HPDE6-E6E7 (cell line): ENCODE data around the gene PKNOX2.

Experiments used
- DNase-seq: peaks from one replicate; pipeline ENCODE4 v3.0.0; 2011; ENCODE audit warnings: missing footprints; ENCODE audit errors: extremely low spot score

PKNOX2 gene

GRCh38 chr11:125236072-125236825, 71.7 kb downstream of the PKNOX2 start:
- DNase-seq: no peak

DNA sequence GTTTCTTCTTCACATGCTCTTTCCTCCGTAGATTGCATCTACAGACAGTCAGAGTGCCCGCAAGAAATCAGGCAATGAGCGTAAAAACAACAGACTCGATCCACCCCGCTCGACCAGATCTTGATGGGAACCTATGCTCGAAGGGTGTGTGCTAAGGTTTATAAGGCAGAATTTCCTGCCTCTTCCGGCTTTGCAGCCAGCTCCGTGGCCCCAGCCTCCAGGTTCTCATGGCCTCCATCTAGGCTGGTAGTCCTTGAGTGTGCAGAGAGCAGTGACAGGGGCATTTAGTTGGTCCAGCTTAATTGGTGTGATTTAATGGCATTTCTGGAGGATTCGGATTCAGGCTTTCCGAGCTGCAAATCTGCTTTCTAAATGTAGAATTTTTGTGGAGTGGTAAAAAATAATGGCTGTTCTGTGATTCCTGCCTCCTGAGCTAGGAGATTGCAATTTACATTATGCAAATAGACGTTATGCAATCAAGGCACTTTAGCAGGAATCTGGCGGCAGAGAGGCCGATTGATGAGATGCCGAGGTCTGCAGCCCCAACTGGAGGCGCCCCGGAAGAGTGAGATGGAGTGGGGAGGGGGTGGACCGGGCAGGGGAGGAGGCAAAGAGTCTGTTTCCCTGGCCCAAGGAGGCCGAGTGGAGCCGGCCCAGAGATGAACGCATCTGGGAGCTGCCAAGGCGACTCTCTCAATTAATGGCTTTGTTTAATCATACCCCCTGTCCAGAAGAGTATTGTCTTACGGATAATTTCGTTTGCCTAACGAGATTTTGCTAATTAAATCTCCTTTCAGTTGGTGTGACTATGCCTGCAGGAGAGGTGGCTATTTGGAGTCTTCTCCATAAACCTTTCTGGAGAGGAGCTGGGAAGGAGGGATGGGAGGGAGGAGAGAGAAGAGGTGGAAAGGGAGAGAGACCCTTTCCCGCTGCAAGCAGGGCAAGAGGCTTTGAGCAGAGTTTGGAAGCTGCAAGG, 75.3 kb downstream of the PKNOX2 start:
- DNase-seq: no peak

- no peak for DNase-seq
Measured at GRCh38 chr11:125241104-125241503, 76.6 kb downstream of the PKNOX2 start.

- no peak for DNase-seq
Measured at GRCh38 chr11:125242141-125242775, 77.7 kb downstream of the PKNOX2 start.

DNA sequence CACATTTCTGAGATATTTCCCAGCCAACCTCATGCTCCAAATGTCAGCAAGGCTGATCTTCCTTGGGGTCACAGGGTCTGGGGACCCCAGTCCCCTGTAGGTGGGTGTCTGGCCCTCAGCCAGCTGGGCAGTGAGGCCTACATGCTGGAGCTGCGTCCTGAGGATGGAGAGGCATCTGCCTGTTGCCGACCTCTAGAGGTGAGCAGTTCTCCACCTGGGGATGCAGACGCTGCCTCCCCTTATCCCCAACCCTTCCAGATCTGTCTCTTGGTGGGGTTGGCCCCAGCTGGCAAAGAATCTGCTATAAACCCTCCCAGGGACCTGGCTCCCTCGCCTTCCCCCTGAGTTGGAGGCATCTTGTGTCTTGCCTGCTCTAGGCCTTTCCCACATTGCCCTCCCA, 79.6 kb downstream of the PKNOX2 start:
- DNase-seq: no peak

DNA sequence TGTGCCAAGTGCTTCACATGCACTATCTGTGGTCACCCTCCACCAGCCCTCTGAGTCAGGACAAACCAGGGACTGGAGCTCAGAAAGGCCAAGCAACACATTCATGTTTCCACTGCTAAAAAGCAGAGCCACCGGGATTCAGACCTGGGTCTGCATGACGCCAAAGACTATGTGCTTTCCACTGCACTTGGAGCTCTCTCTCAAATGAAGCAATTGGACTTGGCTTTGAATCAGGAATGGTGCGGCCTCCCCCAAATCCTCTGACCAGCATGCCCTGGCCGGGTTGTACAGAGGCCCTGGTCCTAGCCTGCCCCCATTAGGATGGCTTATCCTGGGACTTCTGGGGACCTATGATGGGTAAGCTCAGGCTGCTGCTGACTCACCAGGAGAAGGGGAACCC, 80.7 kb downstream of the PKNOX2 start:
- DNase-seq: no peak

DNA sequence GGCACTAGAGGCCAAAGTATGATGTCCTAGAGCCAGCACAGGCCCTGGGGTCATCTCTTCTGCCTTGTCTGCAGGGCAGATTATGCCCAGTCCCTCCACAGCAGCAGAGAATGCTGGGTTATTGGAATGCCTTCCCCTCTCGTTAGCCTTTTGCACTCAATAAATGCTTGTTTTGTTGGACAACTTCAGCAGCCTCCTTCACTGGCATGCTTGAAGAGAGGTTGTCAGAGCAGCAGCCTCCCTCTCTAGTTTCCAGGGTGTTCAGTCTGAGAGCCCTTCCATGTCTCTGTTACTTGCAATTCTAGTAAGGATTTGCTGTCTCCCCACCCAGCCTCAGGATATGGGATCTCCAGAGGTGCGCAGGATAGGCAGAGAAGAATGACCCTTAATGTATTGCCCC, 82.9 kb downstream of the PKNOX2 start:
- no peak for DNase-seq

- no peak for DNase-seq
Measured at GRCh38 chr11:125250318-125251213, 86.0 kb downstream of the PKNOX2 start.

- no peak for DNase-seq
Measured at GRCh38 chr11:125251214-125251545, 86.6 kb downstream of the PKNOX2 start.

DNA sequence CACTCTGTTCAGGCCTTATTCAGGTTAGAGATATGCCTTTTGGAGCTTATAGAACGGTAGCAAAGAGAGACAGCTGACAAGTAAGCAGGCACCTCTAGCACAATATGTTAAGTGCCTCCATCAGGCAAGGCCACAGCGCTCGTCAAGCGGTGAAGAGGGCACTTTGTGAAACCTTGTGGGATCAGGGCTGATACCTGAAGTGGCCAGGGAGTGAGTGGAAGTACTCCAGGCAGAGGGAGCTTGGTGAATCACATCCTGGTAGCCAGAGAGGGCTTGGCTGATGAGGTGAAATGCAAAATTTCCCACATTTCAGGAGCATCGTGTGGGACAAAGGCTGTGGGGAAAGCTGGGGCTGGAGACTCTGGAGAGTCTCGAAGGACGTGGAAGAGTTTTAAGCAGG, 87.4 kb downstream of the PKNOX2 start:
- no peak for DNase-seq

DNA sequence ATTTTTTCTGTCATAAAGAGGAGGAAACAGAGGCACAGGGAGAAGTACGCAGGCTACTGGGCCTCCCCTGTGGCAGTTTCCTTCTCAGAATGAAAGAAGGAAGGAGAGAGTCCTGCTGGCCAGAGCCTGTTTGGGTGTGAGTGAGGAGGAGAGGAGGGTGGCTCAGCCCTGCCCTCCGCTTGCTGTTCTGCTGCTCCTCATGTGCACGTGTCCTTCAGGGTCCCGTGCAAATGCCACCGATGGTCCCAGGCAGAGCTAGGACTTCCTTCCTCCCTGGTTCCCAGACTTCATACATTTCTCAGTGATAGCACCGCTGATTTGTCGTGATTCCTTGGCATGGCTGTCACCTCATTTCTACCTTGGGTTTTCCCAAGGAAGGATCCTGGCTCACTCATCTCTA, 88.7 kb downstream of the PKNOX2 start:
- DNase-seq: no peak

DNA sequence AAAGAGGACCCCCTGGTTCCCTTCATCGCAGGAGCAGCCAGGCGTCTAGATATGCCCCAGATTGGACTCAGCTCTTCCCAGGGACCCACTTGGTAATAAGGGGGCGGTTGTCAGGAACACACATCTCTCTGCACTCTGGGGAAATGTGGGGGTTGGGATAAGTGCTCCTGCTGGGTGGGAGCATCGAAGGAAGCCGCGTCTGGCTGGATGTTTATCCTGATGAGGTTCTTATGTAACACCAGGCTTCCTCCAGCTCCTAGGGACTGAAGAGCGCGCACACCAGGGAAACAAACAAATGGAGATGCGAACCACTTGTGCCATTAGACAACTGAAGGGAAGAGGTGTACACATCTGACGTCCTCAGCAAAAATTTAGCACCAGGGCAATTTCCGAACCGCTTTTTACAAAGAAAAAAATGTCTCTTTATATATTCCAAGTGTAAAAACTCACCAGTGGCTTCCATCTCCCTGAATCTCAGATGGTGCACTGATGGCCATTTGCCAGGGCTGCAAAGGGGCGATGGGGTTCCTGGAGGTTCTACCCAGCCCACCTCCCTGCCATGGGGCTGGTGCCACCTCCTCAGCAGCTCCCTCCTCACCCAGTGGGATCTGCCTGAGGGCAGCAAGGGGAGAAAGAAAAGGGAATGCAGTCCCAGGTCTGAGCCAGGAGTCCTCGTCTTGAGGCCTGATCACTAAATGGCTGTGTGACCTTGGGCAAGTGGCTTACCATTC, 89.4 kb downstream of the PKNOX2 start:
- DNase-seq: no peak

- DNase-seq: no peak
Measured at GRCh38 chr11:125256541-125257189, 92.1 kb downstream of the PKNOX2 start.

DNA sequence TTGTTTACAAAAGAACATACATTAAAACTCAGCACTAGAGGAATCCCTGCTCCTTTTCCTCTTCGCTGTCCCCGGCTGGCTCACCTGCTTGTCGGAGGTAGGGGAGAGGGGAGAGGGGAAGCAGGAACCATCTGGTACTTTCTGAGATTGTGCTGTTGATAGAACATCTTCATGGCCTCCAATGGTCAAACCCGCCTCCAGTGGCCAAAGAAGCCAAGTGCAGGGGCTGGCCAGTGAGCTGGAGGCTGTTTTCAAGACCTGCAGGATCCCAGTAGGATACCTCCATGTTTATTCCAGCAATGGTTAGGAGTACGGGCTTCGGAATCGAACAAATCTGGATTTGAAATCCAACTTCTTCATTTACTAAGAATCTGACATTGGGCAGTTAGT, 92.6 kb downstream of the PKNOX2 start:
- no peak for DNase-seq

- no peak for DNase-seq
Measured at GRCh38 chr11:125257751-125258150, 93.2 kb downstream of the PKNOX2 start.

DNA sequence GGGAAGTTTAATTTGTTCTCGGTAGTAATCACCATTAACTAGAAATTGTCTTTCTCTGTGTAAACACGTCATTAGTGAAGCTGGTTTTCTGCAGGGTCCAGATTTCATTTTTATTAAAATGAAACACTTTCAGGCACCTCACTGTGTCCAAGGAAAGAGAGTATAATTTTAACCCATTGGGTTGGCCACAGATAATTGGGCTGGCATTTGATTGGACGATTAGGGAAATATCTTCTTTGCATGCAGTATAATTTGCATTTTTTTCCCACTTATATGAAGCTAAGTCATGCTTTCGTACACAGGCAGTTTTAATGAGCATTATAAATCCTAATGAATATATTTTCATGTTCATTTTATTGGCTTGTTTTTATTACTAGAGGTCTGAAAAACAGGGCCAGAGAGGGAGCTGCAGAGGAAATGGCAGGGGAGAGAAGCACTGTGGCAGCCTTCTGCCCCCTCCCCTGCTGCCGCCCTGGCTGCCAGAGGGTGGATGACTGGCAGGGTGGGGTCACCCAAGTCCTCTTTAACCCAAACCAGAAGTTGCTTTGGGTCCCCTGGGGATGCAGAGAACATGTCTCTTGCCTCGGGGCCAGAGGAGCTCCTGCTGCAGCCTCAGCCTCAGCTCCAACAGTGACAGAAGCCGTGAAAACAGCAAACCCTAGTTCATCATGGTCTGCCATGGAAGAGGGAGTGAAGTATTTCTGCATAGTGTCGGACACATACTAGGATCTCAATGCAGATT, 93.9 kb downstream of the PKNOX2 start:
- no peak for DNase-seq

GRCh38 chr11:125261588-125261987, 97.0 kb downstream of the PKNOX2 start:
- no peak for DNase-seq

GRCh38 chr11:125262194-125262829, 97.8 kb downstream of the PKNOX2 start:
- no peak for DNase-seq

DNA sequence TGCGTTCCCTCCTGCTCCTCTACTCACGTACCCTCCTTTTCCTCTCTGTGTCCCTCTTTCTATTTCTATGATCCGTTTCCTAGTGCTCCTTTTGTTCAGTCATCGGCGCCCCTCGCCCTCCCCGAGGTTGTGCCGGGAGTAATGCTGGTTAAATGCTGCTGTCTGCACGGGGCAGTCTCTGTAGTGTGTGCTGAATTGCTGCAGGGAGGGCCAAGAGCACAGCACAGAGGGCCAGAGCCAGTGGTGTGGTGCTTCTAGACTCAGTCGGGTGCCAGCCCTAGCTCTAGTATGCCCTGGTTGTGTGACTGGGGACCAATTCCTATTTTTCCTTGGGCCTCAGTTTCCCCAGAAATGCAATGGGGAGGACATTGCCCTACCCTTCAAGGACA, 98.3 kb downstream of the PKNOX2 start:
- DNase-seq: no peak
